ENCODE measurements around the gene KRTAP10-11. TPM values are rescaled to one million over a fixed set of nuclear protein-coding genes. Genes with fewer than 3 reads are reported as not detected.

KRTAP10-11 gene
- polyA plus RNA-seq, 1 donor: not detected

DNA sequence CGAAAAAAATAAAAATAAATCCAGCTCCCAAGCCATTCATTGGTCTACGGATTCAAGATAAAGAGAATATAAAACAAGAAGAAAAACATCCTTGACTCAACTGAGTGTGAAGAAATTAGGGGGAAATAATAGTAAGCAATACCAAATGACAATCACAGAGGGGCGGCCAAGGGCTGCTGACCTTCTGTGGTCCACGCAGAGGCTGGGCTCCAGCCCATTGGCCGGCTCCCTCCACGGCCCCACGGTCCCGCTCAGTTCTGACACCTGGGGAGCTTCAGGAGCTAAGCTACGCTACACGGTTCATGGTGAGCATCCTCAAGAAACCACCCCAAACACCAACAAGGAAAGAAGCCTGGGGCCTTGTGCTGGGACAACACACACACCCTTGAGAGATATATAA is 50.4 kb downstream of the KRTAP10-11 start:
- no peak for DNase-seq

Other genes with a start within 250 kb of the KRTAP10-11 start
- 2.4 TPM for gene LRRC3, start 190.9 kb upstream of the KRTAP10-11 start, polyA plus RNA-seq (ENCODE audit: insufficient read length)
- not detected for gene KRTAP10-1, start 106.2 kb upstream of the KRTAP10-11 start, polyA plus RNA-seq (ENCODE audit: insufficient read length)
- not detected for gene KRTAP10-2, start 94.9 kb upstream of the KRTAP10-11 start, polyA plus RNA-seq (ENCODE audit: insufficient read length)
- gene KRTAP10-3, start 87.6 kb upstream of the KRTAP10-11 start, polyA plus RNA-seq (ENCODE audit: insufficient read length): not detected
- gene KRTAP10-4, start 72.7 kb upstream of the KRTAP10-11 start, polyA plus RNA-seq (ENCODE audit: insufficient read length): not detected
- not detected for gene KRTAP10-5, start 65.8 kb upstream of the KRTAP10-11 start, polyA plus RNA-seq (ENCODE audit: insufficient read length)
- not detected for gene KRTAP10-6, start 53.9 kb upstream of the KRTAP10-11 start, polyA plus RNA-seq (ENCODE audit: insufficient read length)
- not detected for gene KRTAP10-7, start 45.8 kb upstream of the KRTAP10-11 start, polyA plus RNA-seq (ENCODE audit: insufficient read length)
- gene KRTAP10-8, start 34.3 kb upstream of the KRTAP10-11 start, polyA plus RNA-seq (ENCODE audit: insufficient read length): not detected
- not detected for gene KRTAP10-9, start 19.3 kb upstream of the KRTAP10-11 start, polyA plus RNA-seq (ENCODE audit: insufficient read length)
- not detected for gene KRTAP10-10, start 9.1 kb upstream of the KRTAP10-11 start, polyA plus RNA-seq (ENCODE audit: insufficient read length)
- not detected for gene KRTAP12-4, start 8.2 kb downstream of the KRTAP10-11 start, polyA plus RNA-seq (ENCODE audit: insufficient read length)
- gene KRTAP12-3, start 11.5 kb downstream of the KRTAP10-11 start, polyA plus RNA-seq (ENCODE audit: insufficient read length): not detected
- gene KRTAP12-2, start 20.5 kb downstream of the KRTAP10-11 start, polyA plus RNA-seq (ENCODE audit: insufficient read length): not detected
- not detected for gene KRTAP12-1, start 35.7 kb downstream of the KRTAP10-11 start, polyA plus RNA-seq (ENCODE audit: insufficient read length)
- gene KRTAP10-12, start 50.8 kb downstream of the KRTAP10-11 start, polyA plus RNA-seq (ENCODE audit: insufficient read length): not detected
- 0.14 TPM for gene TSPEAR, start 65.2 kb downstream of the KRTAP10-11 start, polyA plus RNA-seq (ENCODE audit: insufficient read length)
- 86.3 TPM for gene UBE2G2, start 155.4 kb downstream of the KRTAP10-11 start, polyA plus RNA-seq (ENCODE audit: insufficient read length)
- 61.7 TPM for gene SUMO3, start 171.6 kb downstream of the KRTAP10-11 start, polyA plus RNA-seq (ENCODE audit: insufficient read length)
- 131 TPM for gene PTTG1IP, start 227.3 kb downstream of the KRTAP10-11 start, polyA plus RNA-seq (ENCODE audit: insufficient read length)